GM19099 (cell line): Measurements from ENCODE around the gene MATN1.

Experiments used
- POLR2A ChIP-seq: IDR thresholded peaks from 3 replicates; pipeline ENCODE4 v1.6.1; 2011; ENCODE audit warnings: low read depth; ENCODE audit not compliant: insufficient read length; ENCODE audit errors: extremely low read depth

The MATN1 gene

GRCh38 chr1:30723331-30723755 is at the start of gene MATN1:
Gene MATN1, minus strand, starts transcription at chr1:30723585. Its CDS starts 34 bp downstream, at chr1:30723551.
- TF ChIP-seq POLR2A = no peak

- no peak for TF ChIP-seq POLR2A
Observed at GRCh38 chr1:30771005-30771404, 47.6 kb upstream of the MATN1 start.

GRCh38 chr1:30770150-30770549 is 46.8 kb upstream of the MATN1 start:
- TF ChIP-seq POLR2A = no peak

- TF ChIP-seq POLR2A = no peak
Observed at GRCh38 chr1:30768830-30769718, 45.7 kb upstream of the MATN1 start.

GRCh38 chr1:30768159-30768829 is 44.9 kb upstream of the MATN1 start:
- no peak for TF ChIP-seq POLR2A

GRCh38 chr1:30765556-30766434 is 42.4 kb upstream of the MATN1 start:
- TF ChIP-seq POLR2A = no peak

GRCh38 chr1:30764939-30765555 is 41.7 kb upstream of the MATN1 start:
- no peak for TF ChIP-seq POLR2A

GRCh38 chr1:30764396-30764795 is 41.0 kb upstream of the MATN1 start:
- TF ChIP-seq POLR2A = no peak

GRCh38 chr1:30763651-30764248 is 40.4 kb upstream of the MATN1 start:
- TF ChIP-seq POLR2A = no peak

GRCh38 chr1:30762930-30763650 is 39.7 kb upstream of the MATN1 start:
- no peak for TF ChIP-seq POLR2A

- TF ChIP-seq POLR2A = no peak
Observed at GRCh38 chr1:30762152-30762929, 39.0 kb upstream of the MATN1 start.

- no peak for TF ChIP-seq POLR2A
Observed at GRCh38 chr1:30761381-30762151, 38.2 kb upstream of the MATN1 start.
